Measurements from ENCODE around the gene DRD2.

The DRD2 gene

DNA sequence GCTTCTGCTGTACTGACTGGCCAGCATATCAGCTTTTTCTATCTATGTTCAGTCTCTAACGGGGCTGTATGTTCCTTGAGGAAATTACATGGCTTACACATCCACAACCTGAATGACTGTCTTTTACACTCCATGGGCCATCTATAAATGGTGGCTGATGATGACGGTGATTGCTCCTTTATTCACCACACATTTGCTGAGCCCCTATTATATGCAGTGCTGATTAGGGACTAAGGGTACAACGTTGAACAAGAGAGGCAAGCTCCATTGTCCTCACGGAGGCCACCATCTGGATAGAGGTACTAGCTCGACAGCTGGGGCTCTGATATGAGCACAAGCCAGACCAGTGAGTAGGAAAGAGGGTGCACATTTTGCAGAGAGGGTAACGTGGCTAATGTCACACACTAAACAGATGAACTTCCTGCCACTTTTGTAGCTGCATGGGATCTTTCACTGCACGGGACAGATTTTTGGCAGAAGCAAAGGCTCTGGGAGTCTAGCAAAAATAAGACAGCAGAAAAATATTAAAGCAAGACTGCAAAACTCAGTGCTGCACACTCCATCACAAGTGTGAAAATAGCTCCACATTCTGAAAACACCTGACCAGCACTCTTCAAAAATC is 30.6 kb downstream of the DRD2 start:
- no peak for DNase-seq (ENCODE audit: low spot score)

- no peak for DNase-seq (ENCODE audit: low spot score)
Observed at GRCh38 chr11:113440816-113441215, 34.4 kb downstream of the DRD2 start.

- no peak for DNase-seq (ENCODE audit: low spot score)
Observed at GRCh38 chr11:113436672-113437252, 38.4 kb downstream of the DRD2 start.

DNA sequence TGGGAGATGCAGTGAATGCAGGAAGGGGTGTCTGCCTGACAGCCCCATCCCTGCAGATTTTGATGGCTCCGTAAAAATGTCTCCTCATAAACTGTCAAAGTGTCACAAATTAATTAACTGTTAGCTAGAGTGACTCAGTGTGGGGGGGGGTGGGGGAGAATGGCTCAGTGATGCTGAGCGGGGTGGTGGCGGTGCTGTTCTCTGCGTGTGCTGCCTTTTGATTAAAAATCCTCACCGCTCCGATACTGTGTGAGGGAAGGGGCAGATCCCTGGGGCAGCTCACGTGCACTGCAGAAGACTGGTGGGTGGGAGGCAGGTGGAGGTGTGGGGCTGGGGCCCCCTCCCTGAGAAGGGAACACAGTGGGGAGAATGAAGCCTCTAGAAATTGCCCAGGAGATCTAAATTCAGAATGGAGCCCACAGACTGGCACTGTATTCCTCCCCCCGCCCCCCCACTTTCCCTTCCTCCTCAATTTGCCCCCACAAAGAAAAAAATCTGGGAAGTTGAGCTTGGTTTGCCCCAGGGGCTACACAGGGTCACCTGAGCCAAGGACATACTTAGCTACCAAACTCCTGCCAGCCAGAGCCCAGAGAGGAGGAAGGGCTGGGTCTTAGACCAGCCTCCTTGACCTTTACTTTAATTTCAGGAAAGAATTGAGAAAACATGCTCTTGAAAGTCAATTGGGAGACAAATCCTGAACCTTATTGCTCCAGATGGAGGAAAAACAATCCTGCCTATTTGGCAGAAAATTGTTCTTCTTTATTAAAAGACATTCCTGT is 39.8 kb downstream of the DRD2 start:
- no peak for DNase-seq (ENCODE audit: low spot score)

DNA sequence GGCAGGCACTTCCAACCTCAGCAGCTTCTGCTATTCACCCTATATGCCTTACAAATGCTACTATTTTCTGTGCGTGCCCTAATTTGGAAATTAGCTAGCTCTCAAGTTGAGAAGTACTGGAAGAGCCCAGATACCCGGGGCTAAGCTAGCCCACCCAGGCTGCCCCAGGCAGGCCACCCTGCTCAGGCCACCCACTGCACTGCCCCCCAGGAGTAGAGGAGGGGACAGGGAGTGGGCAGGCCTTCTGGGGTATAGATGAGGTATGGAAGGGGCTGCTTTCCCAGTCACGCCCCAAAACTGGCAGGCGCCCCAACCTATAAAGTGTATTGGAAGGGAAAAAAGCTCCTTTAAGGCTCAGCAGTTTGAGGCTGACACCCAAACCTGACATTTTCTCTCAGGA is 43.5 kb downstream of the DRD2 start:
- no peak for DNase-seq (ENCODE audit: low spot score)

DNA sequence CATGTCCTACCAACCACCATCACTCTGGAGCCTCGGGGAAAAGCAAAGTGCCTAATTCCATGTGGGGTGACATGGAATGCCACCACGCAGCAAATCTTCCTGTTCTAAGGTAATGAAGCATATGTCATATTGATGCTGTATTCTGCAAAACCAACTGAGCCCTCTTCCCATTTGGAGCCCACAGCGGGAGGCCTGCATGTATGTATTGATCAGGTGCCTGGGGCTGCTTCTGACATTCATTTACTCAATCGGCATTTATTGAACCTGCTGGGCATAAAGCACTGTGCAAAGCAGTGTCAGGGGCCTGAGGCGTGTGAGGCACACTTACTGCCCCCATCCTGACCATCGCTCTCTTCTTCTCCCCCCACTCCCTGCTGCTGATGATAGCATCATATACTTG is 48.5 kb downstream of the DRD2 start:
- DNase-seq (ENCODE audit: low spot score), result no peak

DNA sequence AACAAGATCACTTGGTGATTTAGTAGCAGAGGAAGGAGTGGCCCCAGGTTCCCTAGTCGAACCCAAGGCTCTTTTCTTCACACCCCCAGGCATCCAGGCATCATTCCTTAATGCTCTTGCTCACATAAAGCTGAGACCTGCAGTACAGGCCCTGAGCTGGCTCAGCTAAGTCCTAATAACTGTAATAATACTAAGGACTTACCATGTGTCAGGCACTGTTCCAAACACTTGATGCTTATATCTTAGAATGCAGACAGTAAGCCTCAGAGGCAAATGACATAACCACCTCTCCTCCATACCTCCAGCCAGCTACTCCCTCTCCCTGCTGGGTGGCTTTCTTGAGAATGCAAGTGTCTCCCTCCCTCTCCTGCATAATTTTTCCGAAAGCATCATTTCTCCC is 54.4 kb downstream of the DRD2 start:
- DNase-seq (ENCODE audit: low spot score), result no peak

- DNase-seq (ENCODE audit: low spot score), result no peak
Observed at GRCh38 chr11:113419454-113420003, 55.7 kb downstream of the DRD2 start.

GRCh38 chr11:113417428-113417827 is 57.8 kb downstream of the DRD2 start:
- DNase-seq (ENCODE audit: low spot score), result no peak

DNA sequence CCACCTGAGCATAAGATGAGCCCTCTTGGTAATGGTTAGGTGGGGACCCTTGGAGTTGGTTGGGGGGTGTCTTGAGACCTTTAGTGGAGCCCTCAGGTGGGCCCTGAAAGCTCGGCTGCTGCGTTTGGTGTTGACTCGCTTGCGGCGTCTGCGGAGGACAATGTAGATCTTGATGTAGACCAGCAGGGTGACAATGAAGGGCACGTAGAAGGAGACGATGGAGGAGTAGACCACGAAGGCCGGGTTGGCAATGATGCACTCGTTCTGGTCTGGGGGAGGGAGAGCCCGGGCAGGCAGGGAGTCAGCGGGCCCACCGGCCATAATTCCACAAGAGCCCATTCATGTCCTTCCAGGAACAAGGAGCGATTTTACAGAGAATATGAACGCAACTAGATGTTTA is 59.9 kb downstream of the DRD2 start:
- DNase-seq (ENCODE audit: low spot score), result no peak

GRCh38 chr11:113412675-113413074 is 62.5 kb downstream of the DRD2 start:
- DNase-seq (ENCODE audit: low spot score), result no peak

DNA sequence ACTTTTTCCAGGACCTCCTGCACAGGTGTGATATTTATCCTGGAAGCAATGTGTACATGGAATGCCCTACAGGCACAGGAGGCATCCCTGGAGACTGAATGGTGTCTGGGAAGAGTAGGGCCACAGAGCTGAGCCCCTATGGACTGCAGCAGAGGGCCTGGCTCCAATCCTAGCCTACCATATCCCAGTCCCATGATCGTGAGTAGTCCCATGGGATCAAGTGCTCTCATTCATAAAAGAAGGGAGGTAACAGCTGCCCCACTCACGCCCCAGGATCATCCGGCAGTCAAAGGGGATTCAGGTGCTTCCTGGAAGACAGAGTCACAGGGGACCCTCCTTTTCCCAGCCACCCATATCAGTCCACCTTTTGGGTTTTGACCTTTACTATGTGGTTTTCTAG is 63.7 kb downstream of the DRD2 start:
- no peak for DNase-seq (ENCODE audit: low spot score)

- DNase-seq (ENCODE audit: low spot score), result no peak
Observed at GRCh38 chr11:113410414-113411135, 64.6 kb downstream of the DRD2 start.

- no peak for DNase-seq (ENCODE audit: low spot score)
Observed at GRCh38 chr11:113409526-113409925, 65.7 kb downstream of the DRD2 start.

DNA sequence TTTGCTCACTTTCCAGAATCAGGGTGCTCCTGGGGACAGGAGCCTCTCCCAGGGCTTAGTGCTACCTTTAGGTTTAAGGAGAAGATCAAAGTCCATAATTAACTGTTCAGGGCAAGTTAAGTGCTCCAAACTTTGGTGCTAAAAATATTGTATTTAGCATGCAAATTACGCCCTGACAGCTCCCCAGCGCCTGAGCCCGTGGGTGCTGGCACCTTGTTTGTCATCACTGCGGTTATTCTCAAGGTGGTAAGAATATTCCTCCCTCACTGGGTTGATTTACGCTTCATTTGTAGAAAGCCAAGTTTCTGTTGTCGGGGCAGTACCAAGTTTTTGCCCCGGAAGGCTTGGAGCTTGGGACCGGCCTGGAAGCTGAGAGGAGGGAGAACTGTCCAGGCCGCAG is 66.3 kb downstream of the DRD2 start:
- no peak for DNase-seq (ENCODE audit: low spot score)

- no peak for DNase-seq (ENCODE audit: low spot score)
Observed at GRCh38 chr11:113408206-113408605, 67.0 kb downstream of the DRD2 start.

DNA sequence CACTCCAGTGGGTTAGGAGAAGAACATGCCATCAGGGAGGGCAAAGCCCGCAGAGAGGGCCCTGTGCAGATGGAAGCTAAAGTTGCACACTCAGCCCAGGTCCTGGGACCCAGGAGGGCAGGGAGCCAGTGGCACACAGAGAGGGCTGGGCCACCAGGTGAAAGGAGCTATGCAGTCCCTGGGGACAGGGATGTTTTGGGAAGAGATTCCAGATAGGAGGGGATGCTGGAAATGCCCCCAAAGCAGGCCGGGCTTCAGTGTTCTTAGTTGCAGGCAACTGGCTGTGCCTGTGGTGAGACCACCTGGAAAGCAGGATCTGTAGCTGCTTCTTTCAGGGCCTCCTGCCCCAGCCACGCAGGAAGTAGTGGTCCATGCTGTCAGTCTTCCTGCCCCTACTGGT is 68.0 kb downstream of the DRD2 start:
- DNase-seq (ENCODE audit: low spot score), result no peak

GRCh38 chr11:113405724-113406478 is 69.3 kb downstream of the DRD2 start:
- DNase-seq (ENCODE audit: low spot score), result no peak

GRCh38 chr11:113404859-113405430 is 70.3 kb downstream of the DRD2 start:
- no peak for DNase-seq (ENCODE audit: low spot score)

DNA sequence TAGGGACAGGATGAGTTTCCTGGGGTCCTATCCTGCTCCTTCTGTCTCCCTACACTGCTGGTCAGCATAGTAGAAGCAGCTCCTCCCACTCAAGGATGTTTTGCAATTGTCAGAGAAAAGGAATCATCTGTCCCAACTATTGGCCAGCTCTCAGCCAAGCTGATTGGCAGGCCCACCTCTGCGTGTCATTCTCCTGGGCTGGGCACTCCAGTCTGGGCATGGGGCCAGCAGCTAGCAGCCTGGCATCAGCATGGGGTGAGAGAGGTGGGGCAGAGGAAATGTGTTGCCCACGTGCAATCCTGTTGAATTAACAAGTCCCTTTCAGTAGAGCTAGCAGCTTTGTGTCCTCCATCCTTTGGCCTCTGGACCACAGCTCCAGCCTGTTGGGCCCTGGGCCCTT is 73.5 kb downstream of the DRD2 start:
- no peak for DNase-seq (ENCODE audit: low spot score)

GRCh38 chr11:113400631-113401230 is 74.5 kb downstream of the DRD2 start:
- no peak for DNase-seq (ENCODE audit: low spot score)

Measured in CD4-positive, alpha-beta T cell treated with Interleukin-15 for 4 hours (primary cell).